GM13977 (cell line): Measurements from ENCODE around the gene RTN4RL1.

Experiments
- DNase-seq: peaks from one replicate; pipeline ENCODE4 v3.0.0; 2012; ENCODE audit warnings: low spot score
- in situ Hi-C: fragments of 300-500 bp; cut with MboI; formaldehyde crosslinking; loops from one replicate; pipeline ENCODE4 v1.12.0; 2022; ENCODE audit warnings: low sequenced_read_pairs, low pct_unique_long_range_greater_than_20kb, mixed read lengths, inconsistent platforms; ENCODE audit not compliant: unreplicated experiment
- TF ChIP-seq, protein P1 (sequence below): IDR thresholded peaks from 2 replicates; pipeline ENCODE4 v1.5.1; 2012; ENCODE audit warnings: mild to moderate bottlenecking, control low read depth; ENCODE audit not compliant: insufficient read depth; ENCODE audit errors: extremely low read depth, missing control alignments

The RTN4RL1 gene

DNA sequence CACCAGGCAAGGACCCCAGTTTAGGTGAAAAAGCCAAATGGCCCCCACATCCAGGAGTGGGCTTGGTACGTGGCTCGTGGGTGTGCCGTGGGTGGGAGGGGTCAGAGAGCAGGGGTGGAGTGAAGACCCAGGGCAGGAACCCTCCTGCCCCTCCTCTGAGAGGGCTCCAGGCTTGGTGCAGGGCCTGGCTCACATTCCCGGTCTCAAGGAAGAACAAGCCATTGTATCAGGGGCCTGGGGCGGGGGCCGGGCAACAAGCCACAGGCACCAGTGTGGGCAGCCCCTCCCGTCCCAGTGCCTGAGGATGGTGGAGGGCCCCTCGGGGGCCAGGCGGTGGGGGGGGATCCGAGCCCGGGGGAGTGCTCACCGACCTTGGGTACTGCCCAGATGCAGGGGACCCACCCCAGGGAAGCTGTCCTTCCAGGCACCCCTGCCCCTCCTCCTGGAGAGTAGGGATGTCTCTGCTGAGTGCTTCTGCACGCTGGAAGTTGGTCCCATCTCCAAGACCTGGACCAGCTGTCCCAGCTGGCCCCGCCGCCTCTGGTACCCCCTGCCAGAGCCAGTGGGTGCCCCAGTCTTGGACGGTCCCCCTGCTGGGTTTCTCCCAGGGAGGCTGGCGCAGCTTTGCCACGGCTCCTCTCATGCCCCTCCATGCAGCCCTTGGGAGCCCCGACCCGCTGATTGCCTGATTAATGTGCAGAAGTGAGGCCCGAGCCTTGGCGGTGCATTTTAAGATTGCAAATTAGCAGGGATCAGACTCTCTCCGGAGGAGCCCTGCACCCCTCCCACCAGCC lies 83.7 kb downstream of the RTN4RL1 start:
- no peak for DNase-seq
- in situ Hi-C loops: no loop called here
- TF ChIP-seq, protein P1, sequence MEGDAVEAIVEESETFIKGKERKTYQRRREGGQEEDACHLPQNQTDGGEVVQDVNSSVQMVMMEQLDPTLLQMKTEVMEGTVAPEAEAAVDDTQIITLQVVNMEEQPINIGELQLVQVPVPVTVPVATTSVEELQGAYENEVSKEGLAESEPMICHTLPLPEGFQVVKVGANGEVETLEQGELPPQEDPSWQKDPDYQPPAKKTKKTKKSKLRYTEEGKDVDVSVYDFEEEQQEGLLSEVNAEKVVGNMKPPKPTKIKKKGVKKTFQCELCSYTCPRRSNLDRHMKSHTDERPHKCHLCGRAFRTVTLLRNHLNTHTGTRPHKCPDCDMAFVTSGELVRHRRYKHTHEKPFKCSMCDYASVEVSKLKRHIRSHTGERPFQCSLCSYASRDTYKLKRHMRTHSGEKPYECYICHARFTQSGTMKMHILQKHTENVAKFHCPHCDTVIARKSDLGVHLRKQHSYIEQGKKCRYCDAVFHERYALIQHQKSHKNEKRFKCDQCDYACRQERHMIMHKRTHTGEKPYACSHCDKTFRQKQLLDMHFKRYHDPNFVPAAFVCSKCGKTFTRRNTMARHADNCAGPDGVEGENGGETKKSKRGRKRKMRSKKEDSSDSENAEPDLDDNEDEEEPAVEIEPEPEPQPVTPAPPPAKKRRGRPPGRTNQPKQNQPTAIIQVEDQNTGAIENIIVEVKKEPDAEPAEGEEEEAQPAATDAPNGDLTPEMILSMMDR: no peak

DNA sequence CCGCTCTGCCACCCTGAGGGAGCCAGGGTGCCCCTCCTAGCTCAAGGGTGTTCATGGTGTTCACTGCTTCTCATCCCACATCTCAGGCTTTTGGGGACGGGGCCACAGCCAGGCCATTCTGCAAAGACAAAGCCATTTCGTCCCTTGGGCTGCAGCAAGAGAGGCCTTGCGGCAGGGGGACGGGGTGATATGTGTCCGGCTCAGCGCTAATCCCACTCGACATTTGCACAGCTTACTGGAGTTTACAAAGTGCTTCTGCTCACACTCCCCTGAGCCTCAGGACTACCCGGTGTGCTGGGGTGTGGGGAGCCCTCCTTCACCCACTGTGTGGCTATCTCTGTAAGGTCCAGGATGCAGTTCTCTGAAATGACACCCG lies 84.3 kb downstream of the RTN4RL1 start:
- TF ChIP-seq, protein P1: no peak
- DNase-seq: peak; percentile 38
- in situ Hi-C loops: no loop called here

DNA sequence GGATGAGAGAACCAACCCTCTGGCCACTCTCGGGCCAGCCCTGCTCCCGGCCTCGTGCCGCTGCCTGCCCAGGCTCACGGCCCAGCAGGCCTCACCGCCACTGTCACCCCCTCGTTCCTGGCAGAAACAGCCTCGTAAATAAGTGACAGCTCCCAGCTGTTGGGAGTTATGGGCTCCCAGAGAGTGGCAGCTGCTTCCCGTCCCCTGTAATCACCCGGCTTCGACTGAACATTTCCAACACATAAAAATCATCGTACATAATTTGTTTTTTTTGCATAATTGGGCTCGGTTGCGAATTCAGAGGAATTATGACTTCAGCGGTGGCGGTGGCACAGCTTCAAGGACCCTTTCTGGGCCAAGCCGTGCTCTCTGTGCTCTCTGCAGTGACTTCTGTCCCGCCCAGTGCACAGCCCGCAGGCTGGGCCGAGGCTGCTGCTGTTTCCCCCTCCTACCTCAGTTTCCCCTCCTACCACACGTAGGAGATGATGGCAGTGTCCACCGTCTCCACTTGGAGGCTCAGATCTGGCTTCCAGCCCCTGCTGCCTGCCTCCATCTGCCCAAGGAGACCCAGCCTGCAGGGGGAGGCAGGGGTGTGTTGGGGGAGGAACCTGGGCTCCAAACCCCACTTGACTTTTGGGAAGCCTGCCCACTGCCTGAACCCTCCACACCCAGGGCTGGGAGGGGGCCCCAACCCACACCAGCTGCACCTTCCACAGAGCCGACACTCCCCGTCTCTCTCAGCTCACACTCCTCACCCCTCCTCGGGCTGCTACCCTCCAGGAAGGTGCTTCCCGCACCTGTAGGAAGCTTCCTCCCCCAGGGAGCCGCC lies 84.9 kb downstream of the RTN4RL1 start:
- DNase-seq: peak; percentile 28
- in situ Hi-C loops: no loop called here
- TF ChIP-seq, protein P1: no peak

DNA sequence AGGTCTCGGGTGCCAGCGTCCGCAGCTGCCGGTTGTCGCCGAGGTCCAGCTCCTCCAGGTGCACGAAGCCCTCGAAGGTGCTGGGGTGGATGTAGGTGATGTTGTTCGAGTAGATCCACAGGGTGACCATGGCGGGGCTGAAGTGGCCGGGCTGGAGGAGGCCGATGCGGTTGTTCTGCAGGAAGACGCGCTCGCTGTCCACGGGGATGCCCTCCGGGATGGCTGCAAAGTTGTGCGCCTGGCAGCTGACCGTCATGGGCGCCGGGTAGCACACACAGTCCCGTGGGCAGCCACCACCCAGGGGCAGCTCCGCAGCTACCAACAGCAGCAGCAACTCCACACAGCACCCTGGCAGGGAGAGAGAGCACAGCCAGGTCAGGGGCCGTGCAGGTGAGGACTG lies 87.7 kb downstream of the RTN4RL1 start:
- in situ Hi-C loops: no loop called here
- TF ChIP-seq, protein P1: no peak

DNA sequence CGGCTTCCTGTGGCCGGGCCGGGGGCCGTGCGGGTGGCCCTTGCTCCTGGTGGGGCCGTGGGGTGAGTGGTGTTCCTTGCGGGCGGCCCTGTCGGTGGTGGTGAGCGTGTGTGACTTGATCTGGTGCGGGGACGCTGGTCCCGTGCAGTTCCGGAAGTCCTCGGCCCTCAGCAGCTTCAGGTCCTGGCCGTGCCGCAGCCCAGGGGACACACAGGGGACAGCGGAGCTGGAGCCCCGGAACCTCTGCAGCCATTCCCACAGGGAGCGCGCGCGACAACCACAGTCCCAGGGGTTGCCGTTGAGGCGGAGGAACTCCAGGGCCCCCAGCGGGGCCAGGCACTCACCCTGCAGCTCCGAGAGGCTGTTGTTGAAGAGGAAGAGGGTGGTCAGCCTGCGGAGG lies 88.4 kb downstream of the RTN4RL1 start:
- no peak for DNase-seq
- in situ Hi-C loops: no loop called here
- TF ChIP-seq, protein P1: no peak

More for the DNA sequence above, 87.7 kb downstream of the RTN4RL1 start:
- DNase-seq: no peak

DNA sequence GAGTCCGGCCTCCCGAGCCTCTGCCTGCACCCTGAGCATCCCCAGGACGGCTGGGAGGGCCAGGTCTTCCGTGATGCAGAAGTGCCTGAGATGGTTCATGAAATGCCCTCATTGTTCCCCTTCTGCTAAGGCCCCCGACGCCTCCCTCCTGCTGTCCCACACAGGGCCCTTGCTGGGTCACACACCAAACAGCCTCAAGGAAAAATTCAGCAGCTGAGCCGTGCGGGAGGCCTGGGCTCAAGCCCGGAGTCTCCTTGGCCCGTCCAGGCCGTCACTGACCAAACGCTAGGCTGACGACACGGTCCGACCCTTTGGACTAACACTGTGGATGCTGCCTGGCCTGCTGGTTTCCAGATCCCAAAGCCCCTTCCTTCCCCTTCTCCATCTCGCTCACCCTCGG lies 90.2 kb downstream of the RTN4RL1 start:
- DNase-seq: no peak
- in situ Hi-C loops: no loop called here
- TF ChIP-seq, protein P1: no peak
